GM18951 (cell line): ENCODE data around the gene CDH23.

Source experiments
- POLR2A ChIP-seq: IDR thresholded peaks from 4 replicates; pipeline ENCODE4 v1.6.1; 2011; ENCODE audit warnings: mild to moderate bottlenecking; ENCODE audit not compliant: insufficient read length, insufficient read depth; ENCODE audit errors: extremely low read depth
- in situ Hi-C: fragments of 300-500 bp; cut with MboI; formaldehyde crosslinking; loops from one replicate; pipeline ENCODE4 v1.12.0; 2022; ENCODE audit warnings: low sequenced_read_pairs, mixed read lengths, inconsistent platforms; ENCODE audit not compliant: unreplicated experiment

CDH23 gene

DNA sequence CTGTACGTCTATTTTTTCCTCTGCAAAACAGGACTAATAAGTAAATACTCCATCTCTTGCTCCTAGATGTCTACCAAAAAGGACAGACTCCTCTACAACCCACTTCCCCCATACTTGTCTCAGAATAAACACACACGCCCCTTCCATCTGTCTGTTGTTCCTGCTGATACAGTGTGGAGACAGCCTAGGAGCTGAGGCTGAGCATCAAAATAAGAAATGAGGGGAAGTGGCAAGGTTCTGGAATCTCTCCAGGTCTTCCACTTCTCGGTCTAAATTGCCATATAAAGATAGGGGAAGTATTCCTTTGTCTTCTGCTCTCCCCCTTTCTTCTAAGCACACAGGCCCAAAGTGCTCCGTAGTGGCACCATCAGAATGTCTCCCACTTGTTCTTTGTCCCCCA lies 407.4 kb downstream of the CDH23 start:
- no peak for TF ChIP-seq POLR2A
- in situ Hi-C loops: no loop called here

DNA sequence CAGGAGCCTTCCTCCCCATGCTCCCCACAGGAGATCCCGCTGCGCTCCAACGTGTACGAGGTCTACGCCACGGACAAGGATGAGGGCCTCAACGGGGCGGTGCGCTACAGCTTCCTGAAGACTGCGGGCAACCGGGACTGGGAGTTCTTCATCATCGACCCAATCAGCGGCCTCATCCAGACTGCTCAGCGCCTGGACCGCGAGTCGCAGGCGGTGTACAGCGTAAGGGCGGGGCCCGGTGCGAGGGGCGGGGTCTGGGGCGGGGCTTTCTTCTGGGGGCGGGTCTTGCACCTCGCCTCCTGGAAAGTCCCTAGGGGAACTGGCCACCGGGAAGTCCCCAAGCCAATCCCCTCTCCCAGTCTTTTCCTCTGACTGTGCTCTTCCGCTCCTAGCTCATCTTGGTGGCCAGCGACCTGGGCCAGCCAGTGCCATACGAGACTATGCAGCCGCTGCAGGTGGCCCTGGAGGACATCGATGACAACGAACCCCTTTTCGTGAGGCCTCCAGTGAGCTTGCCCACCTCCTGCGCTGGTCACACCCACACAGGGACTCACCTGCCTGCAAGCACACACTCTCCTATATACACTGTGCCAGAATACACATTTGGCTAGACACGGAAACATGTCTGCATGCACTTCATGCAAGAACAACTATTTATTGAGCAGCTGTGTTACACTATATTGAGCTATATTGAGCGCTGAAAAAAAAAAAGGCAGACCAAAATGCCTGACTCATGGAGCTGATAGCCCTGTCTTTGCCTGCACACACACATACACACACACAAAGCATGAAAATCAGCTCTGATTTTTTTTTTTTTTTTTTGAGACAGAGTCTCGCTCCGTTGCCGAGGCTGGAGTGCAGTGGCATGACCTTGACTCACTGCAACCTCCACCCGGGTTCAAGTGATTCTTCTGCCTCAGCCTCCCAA lies 409.3 kb downstream of the CDH23 start:
- in situ Hi-C loops: no loop called here
- TF ChIP-seq POLR2A: no peak

DNA sequence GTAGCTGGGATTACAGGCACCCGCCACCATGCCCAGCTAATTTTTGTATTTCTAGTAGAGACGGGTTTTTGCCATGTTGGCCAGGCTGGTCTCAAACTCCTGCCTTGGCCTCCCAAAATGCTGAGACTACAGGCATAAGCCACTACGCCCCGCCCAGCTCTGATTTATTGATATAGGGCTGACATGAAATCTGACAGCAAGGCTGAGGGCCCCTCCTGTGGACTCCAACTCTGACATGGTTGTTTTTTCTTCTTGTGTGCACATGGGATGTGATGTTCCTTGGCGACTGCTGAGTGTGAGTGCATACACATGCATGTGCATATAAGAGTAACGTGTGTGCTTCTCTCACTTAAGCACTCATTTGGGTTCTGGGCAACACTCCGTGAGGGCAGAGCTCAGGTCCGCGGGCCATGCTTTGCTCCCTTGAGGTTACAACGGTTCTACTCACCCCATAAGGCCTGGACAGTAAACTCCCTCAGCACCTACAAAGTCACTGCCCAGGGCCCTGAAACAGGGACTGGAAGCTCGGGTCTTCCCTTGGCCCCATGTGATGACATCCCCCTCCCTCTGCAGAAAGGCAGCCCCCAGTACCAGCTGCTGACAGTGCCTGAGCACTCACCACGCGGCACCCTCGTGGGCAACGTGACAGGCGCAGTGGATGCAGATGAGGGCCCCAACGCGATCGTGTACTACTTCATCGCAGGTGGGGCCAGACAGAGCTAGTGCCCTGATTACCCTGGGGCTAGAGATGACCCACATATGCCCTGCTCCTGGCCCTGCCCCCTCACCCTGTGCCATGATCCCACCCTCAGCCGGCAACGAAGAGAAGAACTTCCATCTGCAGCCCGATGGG lies 410.2 kb downstream of the CDH23 start:
- in situ Hi-C loops: no loop called here
- no peak for TF ChIP-seq POLR2A

DNA sequence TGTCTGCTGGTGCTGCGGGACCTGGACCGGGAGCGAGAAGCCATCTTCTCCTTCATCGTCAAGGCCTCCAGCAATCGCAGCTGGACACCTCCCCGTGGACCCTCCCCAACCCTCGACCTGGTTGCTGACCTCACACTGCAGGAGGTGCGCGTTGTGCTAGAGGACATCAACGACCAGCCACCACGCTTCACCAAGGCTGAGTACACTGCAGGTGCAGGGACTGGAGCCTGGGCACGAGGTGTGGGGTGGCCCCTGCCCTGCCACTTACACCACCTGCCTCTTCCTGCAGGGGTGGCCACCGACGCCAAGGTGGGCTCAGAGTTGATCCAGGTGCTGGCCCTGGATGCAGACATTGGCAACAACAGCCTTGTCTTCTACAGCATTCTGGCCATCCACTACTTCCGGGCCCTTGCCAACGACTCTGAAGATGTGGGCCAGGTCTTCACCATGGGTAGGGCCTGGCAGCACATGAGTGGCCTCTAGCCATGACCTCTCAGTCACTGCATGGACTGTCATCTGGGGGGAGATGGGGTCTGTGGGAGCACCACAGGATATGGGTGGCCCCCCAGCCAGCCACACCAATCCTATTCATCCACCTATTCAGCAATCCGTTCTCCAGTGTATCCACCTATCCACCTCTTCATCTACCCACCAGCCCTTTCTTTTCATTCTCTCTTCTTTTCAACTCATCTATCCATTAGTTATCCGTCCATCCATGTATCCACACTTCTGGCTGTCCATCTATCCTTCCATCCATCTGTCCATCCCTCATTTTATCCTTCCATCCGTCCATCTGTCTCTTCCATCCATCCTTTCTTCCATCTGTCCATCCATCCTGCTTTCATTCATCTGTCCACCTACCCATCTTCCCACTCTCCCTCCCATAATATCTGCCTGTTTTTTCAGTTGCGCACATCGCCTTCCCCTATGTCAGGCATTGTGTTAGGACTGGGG lies 411.1 kb downstream of the CDH23 start:
- in situ Hi-C loops: no loop called here

DNA sequence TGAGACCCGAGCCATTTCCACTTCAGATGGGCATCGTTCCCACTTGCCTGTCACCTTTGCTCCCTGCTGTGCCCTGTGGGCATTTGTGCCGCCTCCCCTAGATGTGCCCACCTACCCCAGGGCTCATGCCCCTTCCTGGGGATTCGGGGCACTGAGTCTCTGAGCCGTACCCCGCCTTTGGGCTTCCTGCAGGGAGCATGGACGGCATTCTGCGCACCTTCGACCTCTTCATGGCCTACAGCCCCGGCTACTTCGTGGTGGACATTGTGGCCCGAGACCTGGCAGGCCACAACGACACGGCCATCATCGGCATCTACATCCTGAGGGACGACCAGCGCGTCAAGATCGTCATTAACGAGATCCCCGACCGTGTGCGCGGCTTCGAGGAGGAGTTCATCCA lies 412.9 kb downstream of the CDH23 start:
- in situ Hi-C loops: loop anchor here (10.0 kb wide), 1 partner anchor 425 kb away; no protein-coding TSS in a partner anchor
- no peak for TF ChIP-seq POLR2A

More for the DNA sequence above, 411.1 kb downstream of the CDH23 start:
- no peak for TF ChIP-seq POLR2A

DNA sequence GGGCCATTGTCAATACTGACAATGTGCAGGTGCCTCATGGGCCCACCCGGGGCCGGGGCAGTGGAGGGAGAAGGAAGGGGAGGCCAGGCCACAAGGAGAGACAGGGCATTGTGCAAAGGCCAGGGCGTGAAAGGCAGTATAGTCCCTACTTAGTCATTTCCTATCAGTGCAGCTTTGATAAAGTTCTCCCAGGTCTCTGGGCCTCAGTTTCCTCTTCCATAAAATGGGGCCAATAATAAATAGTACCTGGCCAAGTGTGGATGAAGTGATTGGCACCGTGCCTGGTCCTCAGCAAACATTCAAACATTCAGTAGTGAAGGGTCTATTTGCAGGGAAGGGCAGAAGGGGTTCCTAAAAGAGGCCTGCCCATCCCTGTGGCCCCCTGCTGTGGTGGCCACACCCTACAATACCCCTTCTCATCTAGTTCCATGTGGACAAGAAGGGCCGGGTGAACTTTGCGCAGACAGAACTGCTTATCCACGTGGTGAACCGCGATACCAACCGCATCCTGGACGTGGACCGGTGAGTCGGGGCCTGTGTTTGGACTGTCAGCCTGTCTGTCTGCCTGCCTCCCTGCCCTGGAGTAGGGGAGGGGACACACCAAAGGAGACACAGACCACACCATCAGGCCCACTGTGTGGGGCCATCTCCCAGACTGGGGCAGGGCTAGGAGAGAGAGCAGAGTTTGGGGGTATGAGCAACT lies 413.5 kb downstream of the CDH23 start:
- TF ChIP-seq POLR2A: no peak
- in situ Hi-C loops: loop anchor here (10.0 kb wide), 1 partner anchor 425 kb away; no protein-coding TSS in a partner anchor

DNA sequence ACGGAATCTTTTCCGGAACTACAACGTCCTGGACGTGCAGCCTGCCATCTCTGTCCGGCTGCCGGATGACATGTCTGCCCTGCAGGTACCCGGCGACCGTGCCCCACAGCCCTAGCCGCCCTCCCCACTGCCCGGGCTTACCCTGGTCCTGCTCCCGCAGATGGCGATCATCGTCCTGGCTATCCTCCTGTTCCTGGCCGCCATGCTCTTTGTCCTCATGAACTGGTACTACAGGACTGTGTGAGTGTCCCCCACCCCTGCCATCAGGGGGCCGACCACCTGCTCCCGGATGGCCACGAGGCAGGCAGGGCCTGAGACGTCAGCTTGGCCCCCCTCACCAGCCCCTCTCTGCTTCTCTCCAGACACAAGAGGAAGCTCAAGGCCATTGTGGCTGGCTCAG lies 414.6 kb downstream of the CDH23 start:
- no peak for TF ChIP-seq POLR2A
- in situ Hi-C loops: loop anchor here (10.0 kb wide), 1 partner anchor 427 kb away; no protein-coding TSS in a partner anchor

DNA sequence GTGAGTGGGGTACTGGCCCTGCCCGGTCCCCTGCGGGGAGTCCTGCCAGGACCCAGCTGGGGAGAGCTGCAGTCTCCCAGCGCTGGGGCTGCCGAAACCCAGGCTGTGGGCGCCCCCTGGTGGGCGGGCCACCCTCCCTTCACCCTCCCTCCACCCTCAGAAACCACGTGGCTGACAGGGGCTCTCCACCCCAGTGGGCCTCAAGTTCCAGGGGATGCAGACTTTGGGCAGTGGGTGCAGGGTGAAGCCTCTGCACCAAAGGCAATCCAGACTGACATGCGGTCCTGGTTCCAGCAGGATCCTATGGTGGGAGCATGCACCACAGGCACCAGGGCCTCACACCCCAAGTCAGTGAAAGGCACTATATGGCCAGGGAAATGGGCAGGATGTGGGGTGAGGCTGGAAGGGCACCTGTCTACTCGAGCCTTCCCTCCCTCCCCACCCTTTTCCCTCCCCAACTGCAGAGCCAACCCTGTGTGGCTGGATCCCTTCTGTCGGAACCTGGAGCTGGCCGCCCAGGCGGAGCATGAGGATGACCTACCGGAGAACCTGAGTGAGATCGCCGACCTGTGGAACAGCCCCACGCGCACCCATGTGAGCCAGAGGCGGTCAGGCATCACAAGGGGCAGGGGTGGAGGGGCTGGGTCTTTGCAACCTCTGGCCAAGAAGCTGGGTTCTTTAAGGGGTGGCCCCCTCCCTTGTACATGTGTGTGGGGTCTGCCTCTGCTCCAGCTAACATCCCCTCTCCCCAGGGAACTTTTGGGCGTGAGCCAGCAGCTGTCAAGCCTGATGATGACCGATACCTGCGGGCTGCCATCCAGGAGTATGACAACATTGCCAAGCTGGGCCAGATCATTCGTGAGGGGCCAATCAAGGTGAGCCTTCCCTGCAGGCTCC lies 415.5 kb downstream of the CDH23 start:
- no peak for TF ChIP-seq POLR2A
- in situ Hi-C loops: loop anchor here (10.0 kb wide), 1 partner anchor 427 kb away; no protein-coding TSS in a partner anchor

DNA sequence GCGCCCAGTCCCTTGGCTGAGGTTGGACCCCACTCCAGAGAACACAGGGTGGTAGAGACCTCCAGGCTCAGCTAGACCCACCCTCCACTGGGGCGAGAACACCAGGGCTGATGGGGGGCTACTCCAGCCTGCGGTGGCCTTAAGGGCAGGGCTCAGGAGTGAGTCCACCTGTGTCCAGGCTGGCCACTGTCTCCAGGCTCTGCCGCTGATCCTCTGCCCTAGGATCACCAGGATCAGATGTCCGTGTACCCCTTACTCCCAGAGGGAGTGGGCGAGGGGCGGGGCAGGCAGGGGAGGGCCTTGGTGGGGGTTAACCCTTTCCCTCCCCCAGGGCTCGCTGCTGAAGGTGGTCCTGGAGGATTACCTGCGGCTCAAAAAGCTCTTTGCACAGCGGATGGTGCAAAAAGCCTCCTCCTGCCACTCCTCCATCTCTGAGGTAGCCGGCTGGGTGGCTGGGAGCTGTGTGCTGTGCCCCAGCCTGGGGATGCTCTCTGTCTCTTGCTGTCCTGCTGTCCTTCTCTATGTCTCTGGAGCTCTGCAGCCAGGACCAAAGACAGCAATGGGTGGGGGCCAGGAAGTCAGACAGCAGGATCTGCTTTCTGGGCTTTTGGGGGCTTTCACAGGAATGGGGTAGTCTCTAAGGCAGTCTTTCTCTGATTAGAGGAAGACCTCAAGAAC lies 416.3 kb downstream of the CDH23 start:
- in situ Hi-C loops: loop anchor here (10.0 kb wide), 1 partner anchor 428 kb away; no protein-coding TSS in a partner anchor
- no peak for TF ChIP-seq POLR2A

DNA sequence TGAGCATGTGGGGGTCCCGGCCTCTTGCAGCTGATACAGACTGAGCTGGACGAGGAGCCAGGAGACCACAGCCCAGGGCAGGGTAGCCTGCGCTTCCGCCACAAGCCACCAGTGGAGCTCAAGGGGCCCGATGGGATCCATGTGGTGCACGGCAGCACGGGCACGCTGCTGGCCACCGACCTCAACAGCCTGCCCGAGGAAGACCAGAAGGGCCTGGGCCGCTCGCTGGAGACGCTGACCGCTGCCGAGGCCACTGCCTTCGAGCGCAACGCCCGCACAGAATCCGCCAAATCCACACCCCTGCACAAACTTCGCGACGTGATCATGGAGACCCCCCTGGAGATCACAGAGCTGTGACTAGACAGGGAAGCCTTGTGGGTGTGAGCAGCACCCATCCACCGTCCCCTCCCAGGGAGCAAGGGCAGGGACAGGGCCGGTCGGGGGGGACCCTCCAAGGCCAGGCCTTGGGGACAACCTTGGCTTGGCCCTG lies 418.2 kb downstream of the CDH23 start:
- in situ Hi-C loops: loop anchor here (10.0 kb wide), 1 partner anchor 430 kb away; no protein-coding TSS in a partner anchor
- no peak for TF ChIP-seq POLR2A

DNA sequence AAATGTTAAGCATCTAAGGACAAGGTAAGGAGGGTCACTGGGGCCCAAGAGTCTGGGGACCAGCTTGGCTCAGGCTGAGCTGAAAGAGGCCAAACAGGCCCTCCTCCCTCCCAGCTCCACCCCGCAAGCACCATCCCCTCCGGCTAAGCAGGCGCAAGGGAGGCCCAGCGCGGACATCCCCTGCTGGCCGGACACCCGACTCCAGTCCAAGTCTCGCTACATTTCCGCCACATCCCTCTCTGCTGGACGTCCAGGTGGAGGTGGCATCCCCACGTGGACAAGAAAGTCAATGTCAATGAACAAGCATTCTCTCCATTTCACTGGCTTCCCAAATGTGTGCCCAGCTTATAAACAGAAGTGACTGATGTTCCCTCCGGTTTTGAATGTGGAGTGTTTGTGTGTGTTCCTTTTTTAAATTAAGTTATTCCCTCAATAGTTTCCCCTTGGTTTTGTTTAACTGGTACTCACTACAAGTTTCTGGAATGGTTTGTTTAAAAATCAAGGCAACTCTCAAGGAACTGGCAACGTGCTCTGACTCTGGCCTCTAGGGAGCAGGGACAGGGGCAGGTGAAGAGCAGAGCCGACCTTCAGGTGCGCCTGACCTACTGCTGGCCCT lies 418.9 kb downstream of the CDH23 start:
- no peak for TF ChIP-seq POLR2A
- in situ Hi-C loops: loop anchor here (10.0 kb wide), 1 partner anchor 431 kb away; no protein-coding TSS in a partner anchor
